UCSD-AML1 (cell line): ENCODE results near the gene HMGCR.
"Not testable (repeated sequence)": the region's sequence is repeated elsewhere in the genome, so short reads cannot be mapped to it uniquely, and the experiment has no call there.

Source experiments
- DNase-seq: peaks from one replicate; lab custom pipeline; 2025; ENCODE audit not compliant: unreplicated experiment; lab: John Stamatoyannopoulos, UW

Gene HMGCR

GRCh38 chr5:75336615-75337336 is at the start of gene HMGCR:
HMGCR (plus strand) TSS chr5:75337220; CDS start chr5:75342606, 5,386 bp downstream.
- DNase-seq, result peak; percentile 98

- DNase-seq, result not testable (repeated sequence)
Measured at GRCh38 chr5:75291844-75292243, 45.2 kb upstream of the HMGCR start.

- no peak for DNase-seq
Measured at GRCh38 chr5:75300084-75300483, 36.9 kb upstream of the HMGCR start.

- no peak for DNase-seq
Measured at GRCh38 chr5:75303419-75303818, 33.6 kb upstream of the HMGCR start.

GRCh38 chr5:75304486-75304885 is 32.5 kb upstream of the HMGCR start:
- DNase-seq, result not testable (repeated sequence)

- DNase-seq, result no peak
Measured at GRCh38 chr5:75306746-75307145, 30.3 kb upstream of the HMGCR start.

GRCh38 chr5:75310212-75310611 is 26.8 kb upstream of the HMGCR start:
- no peak for DNase-seq

GRCh38 chr5:75319148-75319547 is 17.9 kb upstream of the HMGCR start:
- not testable (repeated sequence) for DNase-seq

- no peak for DNase-seq
Measured at GRCh38 chr5:75319638-75320037, 17.4 kb upstream of the HMGCR start.

- no peak for DNase-seq
Measured at GRCh38 chr5:75320371-75320770, 16.6 kb upstream of the HMGCR start.

GRCh38 chr5:75322066-75322465 is 15.0 kb upstream of the HMGCR start:
- no peak for DNase-seq

- no peak for DNase-seq
Measured at GRCh38 chr5:75324791-75325190, 12.2 kb upstream of the HMGCR start.

GRCh38 chr5:75325242-75325641 is 11.8 kb upstream of the HMGCR start:
- DNase-seq, result no peak

- no peak for DNase-seq
Measured at GRCh38 chr5:75330404-75330803, 6.6 kb upstream of the HMGCR start.

- DNase-seq, result no peak
Measured at GRCh38 chr5:75331095-75332090, 5.6 kb upstream of the HMGCR start.

GRCh38 chr5:75333759-75334158 is 3.3 kb upstream of the HMGCR start:
- not testable (repeated sequence) for DNase-seq

- DNase-seq, result not testable (repeated sequence)
Measured at GRCh38 chr5:75334413-75334812, 2.6 kb upstream of the HMGCR start.

GRCh38 chr5:75335486-75335885 is 1.5 kb upstream of the HMGCR start:
- no peak for DNase-seq

GRCh38 chr5:75335952-75336614 is 937 bp upstream of the HMGCR start:
- no peak for DNase-seq

- peak; percentile 44 for DNase-seq
Measured at GRCh38 chr5:75337366-75338021, 474 bp downstream of the HMGCR start.

- no peak for DNase-seq
Measured at GRCh38 chr5:75338408-75338807, 1.4 kb downstream of the HMGCR start.
